ENCODE results near the gene HSDL1.

Gene HSDL1

DNA sequence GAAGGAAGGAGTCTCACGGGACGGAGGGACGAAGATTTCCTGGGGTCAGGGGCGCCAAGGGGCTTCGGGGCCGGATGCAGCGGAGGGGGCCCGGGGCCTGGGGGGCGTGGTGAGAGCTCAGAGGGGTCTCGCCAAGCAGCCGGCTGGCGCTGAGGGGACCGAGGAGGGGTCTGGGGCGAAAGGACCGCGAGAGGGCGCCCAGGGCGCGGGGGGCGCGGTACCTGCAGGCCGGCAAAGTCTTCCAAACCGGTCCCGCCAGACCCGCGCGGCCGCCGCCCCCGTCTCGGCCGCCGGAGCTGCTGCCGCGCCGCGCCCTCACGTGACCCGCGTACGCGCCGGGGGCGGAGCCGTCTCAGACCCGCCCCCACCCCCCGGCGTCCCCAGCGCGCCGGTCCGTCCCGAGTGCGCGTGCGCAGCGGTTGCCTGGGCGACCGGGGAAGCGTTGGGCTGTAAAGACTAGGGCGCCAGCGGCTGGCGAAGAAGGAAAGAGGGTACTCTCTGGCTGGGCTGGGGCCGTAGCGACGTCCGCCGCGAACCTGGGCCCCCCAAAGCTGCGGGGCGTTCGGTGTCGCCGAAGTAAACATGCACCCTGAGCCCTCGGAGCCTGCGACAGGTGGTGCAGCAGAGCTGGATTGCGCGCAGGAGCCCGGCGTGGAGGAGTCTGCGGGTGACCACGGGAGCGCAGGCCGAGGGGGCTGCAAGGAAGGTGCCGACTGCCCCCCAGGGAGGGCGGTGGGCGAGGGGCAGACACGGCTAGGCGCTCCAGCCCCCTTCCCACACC, at the start of gene HSDL1, which contains the start of gene DNAAF1:
HSDL1 (minus strand) TSS at position 319 of the 781 bp plus-strand sequence. CDS start 13,856 bp downstream, outside the sequence.
DNAAF1 (plus strand) TSS at position 450 of the 781 bp plus-strand sequence; CDS start at position 583, 133 bp downstream.
- DNase-seq (ENCODE audit: low read depth) = peak; percentile 41

DNA sequence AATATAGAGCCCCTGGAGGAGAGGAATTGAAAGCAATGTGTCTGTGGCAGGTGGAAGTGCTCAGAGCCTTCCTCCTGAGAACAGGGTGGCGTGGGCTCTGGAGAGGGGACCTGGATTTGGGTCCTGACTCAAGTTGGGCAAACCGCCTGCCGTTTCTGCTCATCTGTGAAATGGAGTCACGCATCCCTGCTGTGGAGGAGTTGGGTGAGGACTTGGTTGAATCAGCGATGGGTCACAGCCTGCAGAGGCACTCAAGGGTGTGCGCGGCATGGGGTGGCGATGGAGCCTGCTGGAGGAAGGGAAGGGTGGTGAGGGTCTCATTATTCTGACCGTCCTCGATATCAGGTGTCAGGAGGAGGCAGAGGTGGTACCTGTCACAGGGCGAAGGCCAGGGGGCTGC, 49.0 kb upstream of the HSDL1 start:
- no peak for DNase-seq (ENCODE audit: low read depth)

DNA sequence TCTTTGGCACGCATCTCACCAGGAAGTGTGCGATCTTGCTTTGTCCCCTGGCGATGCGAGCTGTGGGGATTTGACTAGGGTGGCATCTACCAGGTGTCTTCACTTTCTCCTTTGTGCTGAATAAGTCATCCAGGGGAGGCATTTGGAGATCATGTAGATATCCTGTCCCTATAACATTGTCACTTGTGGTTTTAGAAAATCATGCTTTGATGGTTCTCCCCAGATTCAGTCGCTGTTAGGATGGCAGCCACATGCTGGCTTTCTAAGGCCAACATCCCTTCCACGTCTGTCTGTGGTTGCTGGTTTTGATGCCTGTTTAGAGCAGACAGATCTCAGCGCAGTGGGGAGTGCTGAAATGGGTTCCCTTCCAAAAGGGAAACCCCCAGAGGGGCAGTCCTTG, 48.5 kb upstream of the HSDL1 start:
- DNase-seq (ENCODE audit: low read depth) = no peak

DNA sequence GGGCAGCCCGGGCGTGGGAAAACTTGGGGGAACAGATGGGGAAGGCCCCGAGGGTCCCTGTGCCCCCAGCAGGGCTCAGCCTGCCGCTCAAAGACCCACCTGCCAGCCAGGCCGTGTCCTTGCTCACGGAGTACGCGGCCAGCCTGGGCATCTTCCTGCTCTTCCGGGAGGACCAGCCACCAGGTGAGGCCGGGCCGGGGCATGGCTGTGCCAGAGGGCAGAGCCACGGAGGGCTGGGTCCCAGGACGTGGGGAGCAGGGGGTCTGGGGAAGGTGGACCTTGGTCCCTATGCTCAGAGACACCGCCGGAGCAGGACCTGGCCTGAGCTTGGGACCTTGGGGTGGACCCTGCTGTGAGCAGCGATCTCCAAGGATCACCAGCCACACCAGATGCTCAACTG, 46.5 kb upstream of the HSDL1 start:
- DNase-seq (ENCODE audit: low read depth) = no peak

DNA sequence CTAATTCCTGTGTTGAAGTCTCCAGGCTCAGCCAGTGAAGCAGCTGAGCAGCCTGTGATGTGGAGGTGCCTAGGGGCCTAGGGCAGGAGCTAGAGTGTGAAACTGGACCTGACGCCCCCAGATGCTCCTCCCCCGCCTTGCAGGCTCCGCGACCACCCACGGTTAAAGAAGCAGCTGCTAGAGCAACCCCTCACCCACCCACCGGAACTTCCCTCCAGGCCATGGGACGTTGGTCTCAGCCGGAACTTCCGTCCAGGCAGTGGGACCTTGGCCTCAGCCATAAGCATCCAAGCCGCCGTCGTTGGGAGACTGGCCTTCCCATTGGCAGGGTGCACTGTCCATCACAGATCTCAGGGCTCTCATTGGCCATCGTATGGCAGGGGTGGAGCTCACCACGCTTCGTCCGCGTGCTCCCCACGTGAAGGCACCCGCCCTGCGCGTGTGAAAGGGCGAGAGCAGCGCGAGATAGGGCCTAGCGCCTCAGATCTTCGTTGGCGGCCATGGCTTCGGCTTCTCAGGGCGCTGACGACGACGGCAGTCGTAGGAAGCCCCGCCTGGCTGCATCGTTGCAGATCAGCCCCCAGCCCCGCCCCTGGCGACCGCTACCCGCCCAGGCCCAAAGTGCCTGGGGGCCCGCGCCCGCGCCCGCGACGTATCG, 45.9 kb upstream of the HSDL1 start, which contains the start of gene ADAD2:
ADAD2 (plus strand) TSS at position 427 of the 658 bp plus-strand sequence; CDS start at position 501, 74 bp downstream.
- no peak for DNase-seq (ENCODE audit: low read depth)

DNA sequence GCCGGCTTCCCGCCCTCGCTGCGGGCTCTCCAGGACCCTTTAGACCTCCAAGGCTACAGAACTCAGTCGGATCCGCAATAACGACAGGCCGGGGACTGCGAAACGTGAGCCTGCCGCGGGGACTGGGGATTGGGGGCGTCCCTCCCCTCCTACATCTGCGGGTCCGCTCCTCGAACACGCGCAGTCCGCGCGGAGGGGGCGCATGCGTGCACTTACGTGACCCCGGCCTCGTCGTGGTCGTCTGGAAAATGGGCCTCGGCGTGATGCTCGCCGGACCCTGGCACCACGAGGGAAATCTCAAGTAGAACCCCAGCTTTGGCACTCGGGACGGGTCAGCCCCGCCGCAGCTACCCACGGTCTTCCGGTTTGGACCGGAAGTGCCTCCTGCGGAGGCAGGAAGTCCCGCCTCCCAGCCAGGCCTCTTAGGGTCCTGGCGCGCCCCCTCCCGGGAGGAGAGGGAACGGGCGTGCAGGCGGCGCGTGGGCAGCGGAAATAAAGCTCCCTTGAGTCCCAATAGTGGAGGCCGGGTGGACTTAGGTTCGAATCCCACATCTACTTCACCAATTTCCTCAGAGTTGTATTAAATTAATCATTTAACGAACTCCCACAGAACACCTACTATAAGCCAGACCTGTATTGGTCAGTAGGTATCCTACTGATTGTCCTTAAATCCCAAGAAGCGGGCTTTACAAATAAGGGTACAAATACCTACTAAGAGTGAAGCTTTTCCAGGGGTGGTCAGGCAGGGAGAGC, 41.9 kb upstream of the HSDL1 start, which contains the start of gene TAF1C:
TAF1C (minus strand) TSS at position 373 of the 753 bp plus-strand sequence. CDS start 2,069 bp downstream, outside the sequence.
- peak; percentile 90 for DNase-seq (ENCODE audit: low read depth)

DNA sequence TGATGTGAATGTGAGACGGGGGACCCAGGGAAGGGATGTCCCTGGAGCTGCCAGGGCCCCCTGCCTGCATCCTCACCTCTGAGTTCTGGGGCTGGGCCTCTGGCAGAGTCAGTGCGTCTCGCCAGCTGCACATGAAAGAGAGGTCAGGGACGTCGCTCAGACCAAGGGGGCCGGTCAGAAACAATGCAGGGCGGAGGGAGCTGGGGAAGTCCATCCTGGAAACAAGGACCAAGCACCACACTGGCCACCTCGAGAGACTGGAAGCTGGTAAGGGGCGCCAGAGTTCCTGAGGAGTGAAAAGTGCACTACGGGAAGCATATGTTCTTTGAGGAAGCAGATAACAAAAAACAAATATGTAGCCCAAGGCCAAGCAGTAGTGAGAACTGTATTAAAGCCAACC, 39.8 kb upstream of the HSDL1 start:
- DNase-seq (ENCODE audit: low read depth) = no peak

DNA sequence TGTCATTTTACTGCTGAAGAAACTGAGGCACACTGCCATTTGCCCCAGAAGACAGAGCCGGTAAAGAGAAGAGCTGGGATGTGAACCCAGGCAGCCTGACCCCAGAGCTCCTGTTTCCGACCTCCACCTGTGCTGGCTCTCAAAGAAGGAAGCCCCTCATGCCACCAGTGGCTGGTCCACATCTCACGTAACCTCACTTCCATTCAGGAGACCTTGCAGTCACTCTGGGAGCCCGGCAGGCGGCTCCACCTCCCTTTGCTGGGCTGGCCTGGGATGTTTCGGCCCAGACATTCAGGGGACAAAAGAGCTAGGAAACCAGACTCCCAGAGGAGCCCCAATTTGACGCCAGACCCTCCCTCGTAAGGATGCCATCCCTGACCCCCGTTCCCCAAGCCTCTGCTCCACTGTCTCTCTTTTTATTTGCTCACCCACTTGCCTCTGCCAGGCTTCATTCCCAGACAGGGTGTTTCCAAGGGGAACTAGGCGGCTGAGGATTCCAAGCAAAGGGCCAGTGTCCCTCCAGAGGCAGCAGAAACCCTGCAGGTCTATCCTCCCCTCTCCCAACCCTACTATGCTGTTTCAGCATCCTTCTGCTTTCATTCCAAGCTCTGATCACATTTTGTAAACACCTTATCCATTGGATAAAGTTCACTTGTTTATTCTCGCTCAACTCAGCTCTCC, 39.1 kb upstream of the HSDL1 start:
- DNase-seq (ENCODE audit: low read depth) = no peak

DNA sequence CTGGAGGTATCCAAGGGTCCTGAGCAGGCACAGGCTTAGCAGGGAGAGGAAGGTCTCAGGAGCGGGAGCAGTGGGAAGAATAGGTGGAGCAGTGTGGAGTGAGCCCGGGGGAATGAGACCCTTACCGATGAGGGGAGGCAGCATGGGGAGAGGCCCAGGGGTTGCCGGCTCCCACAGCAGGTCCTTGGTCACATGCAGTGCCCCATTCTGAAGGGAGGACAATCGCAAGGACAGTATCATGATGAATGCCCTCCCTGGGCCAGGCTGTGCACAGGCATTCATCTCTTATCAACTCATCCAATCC, 38.5 kb upstream of the HSDL1 start:
- DNase-seq (ENCODE audit: low read depth) = no peak

DNA sequence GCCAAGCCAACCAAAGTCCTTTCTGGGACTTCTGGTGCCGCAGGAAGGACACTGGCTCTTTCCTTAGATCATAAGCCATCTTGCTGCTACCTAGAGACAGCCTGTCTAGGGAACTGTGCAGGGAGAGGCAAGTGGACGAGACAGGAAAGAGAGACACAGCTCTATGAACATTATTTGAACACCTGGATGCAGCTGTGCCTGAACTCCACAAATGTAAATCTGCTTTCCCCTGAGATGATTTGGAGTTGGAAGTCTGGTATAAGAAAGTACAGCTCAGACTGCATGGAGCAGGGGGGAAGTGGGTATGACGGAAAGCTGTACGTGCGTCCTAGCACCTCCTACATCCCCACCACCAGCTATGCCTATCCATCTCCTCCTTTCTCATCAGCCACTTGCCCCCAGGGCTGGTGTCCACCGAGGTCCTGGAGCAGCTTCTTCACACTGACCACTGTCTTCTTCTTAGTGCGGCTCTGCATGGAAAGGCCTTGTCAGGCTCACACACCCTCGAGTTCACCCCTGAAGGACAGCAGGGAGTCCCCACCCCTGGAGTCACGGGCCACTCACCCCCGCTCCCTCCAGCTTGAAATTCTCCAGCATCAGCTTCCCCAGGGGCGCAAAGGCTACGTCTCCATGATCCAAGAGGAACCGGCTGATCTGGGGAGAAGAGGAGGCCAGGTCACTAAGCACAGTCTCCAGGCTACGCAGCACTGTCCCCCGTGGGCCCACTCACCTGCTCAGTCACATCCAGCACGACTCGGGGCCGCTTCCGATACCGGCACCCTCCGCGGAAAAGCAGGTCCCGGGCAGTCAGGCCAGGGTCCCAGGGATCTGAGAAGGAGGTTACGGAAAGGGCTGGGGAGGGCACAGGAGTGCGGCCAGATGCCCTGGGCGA, 37.9 kb upstream of the HSDL1 start:
- no peak for DNase-seq (ENCODE audit: low read depth)

DNA sequence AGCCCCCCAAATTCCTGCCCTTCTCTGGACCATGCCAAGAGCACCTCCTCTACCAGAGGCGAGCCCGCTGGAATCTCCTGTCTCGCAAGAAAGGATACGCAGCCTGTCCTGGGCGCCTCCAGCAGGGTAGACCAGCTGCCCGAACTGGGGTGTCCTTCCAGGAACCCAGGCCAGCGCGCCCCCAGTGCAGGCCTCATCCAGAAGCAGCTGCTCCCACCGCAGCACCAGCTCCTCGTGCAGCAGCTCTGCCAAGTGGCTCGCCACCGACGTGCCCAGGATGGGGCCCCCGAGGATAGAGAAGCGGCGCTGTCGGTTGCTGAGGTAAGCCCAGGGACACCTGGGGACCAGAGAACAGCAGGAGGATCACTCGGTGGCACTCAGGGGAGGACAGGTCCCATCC, 37.1 kb upstream of the HSDL1 start:
- no peak for DNase-seq (ENCODE audit: low read depth)

DNA sequence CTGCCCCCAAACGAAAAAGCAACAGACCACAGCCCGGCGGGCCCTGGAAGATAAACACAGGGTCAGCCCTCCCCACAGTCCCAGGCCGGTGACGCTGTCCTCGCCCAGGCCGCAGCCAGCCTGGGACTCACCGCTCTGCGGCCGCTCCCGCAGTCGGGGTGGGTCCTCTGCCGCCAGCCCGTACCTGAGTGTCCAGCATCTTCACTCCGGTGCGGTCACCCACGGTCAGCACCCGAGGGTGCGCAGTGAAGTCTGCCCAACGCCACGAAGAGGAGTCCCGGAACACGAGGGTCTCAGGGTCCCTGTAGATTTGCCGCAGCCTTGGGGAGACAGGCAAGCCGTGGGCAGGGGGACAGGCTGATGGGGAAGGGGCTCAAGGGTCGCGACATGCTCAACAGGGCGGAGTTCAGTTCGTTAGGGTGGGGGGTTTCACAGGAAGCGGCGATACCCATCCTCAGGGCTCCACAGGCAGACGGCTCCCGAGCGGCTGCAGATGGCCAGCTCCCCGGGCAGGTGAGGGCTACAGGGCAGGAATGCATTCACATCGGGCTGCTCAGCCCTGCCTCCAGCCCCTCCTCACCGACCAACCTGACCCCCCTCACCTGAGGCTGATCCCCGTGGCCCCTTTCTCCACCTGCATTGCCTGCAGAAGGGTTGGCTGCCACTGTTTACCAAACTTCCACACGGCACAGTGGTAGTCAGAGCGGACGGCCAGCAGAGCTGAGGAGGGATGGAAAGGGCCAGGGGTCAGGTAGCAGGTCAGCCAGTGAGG, 36.4 kb upstream of the HSDL1 start:
- DNase-seq (ENCODE audit: low read depth) = no peak

DNA sequence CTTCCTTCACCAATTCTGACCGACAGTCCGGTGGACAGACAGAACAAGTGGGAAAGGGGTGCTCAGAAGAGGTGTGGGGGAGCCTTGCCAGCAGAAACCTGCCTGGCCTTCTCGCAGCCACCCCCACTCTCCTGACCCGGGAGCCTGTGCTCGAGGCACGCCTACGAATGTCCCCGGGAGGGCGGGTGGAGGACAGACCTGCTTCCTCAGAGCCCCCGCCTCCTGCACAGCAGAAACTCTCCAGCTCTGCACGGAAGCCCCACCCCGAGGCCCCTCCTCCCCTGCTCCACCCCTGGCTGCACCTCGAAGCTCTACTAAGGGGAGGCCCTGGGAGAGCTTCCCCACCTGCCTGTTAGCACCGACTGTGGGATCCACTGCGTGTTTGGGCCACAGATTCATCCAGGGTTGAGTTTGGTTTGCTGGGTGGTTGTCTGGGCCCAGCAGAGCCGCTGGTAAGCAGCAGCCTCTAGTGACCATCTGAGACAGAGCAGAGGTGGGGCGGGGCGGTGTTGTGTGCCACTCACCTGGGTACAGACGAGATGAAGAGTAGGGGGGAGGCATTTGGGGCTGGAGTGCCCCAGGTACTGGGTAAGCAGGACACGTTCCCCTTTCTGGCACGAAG, 35.7 kb upstream of the HSDL1 start:
- DNase-seq (ENCODE audit: low read depth) = no peak

DNA sequence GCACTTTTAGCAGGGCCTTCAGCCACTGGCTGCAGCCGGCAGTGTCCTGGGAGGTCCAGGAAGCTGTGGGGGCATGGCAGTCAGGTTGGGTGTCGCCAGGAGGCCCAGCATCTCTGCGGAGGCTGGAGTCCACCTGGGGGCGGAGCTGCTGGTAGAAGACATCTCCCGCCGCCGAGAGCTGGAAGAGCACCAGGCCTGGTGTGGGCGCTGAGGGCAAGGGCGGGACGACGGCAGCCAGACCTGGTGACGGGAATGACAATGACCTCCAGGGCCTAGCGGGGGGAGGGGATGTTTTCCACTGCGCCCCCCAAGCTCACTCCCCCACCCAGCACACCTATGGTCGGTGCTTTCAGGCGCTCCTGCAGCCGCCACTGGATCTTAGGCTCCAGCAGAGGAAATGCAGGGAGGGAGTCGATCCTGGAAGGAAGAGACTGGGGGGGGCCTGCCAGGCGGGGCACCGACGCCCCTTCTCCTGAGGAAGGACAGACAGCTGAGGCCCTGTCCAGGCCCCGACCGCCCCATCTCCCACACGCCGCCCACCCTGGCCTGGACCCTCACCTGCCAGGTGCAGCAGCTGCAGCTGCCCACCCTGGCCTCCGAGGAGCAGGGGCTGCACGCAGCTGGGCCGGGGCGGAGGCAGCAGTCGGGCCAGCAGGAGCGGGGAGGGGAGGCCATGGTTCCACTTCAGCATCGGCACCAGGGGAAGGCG, 34.8 kb upstream of the HSDL1 start:
- no peak for DNase-seq (ENCODE audit: low read depth)

DNA sequence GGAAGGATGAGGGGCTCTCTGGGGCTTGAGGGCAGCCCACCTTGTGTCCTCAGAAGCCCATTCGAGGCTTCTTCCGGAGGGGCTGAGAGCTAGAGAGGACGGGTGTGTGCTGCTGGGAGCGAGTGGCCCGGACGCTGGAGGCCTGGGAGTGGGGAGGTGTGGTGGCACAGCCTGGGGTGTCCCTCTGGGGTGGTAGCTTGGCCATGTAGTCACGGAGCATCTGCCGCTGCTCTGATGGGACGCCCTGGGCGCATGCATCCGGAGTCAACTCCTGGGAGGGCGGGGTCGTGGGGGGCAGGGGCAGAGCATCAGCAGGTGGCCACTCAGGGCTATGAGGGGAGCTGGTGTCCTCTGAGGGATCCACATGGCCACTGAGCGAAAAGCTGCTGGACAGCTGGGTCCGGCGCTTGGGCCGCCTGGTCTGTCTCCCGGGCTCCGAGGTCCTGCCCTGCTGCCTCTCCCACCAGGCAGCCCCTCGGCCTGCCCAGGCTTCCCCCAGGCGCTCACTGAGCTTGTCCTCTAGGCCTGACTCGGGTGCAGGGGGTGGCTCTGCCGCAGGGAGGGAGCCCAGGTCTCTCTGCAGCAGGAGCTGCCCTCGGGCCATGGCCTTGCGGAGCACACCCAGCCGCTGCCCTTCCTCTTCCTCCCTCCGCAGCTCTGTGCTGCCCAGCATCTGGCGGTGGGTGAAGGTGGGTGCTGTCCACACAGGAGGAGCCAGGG, 34.1 kb upstream of the HSDL1 start:
- no peak for DNase-seq (ENCODE audit: low read depth)

DNA sequence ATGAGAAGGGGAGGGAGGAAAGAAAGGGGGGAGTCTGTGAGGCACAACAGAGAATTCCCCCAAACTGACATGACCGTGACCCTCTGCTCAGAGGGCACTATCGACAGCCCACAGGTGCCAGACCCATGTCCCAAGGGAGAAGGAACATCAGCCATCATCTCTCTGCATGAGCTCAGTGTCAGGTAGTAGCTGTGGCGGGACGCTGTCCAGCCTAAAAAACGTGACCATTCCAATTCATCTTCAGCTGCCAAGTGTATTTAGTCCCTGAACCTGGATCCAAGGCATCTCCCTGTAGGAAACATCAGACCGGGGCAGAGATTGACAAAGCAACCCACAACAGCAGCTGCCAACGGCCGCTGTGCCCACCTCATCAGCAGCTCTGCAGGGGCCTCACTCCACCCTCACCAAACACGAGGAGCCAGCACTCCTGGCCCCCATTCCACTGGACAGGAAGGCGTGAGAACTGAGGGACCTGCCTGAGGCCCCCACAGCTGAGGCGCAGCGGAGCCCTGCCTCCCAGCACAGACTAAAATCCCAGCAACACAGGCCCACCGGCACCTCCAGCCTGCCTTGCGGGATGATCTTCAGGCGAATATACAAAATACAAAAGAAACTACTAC, 33.3 kb upstream of the HSDL1 start:
- DNase-seq (ENCODE audit: low read depth) = no peak

DNA sequence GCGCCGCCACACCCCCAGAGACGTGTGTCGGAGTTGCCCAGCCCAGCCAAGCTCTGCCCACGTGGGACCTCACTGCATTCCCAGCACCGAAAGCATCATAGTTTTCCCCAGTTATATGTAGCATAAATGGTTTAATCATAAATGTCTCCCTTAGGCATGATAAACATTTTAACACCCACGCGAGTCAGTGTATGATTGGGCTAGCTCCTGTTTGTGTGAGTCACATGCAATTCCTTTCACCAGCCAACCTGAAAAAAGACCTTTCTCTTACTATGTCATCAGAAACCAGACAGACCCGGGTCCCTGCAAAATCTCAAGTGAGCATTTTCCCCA, 32.7 kb upstream of the HSDL1 start:
- no peak for DNase-seq (ENCODE audit: low read depth)

Measured in HS-27A (cell line).